Trophoblast cell (in vitro differentiated cells and primary cell): ENCODE results near the gene RNF19B.

ENCODE experiments used
- DNase-seq, 2 donors: peaks; one replicate each; pipeline ENCODE4 v3.0.0-alpha.2; 2016
- H2AFZ ChIP-seq: 2 replicates; pipeline ENCODE4 v1.6.1; 2013; ENCODE audit warnings: low read length, moderate library complexity, mild to moderate bottlenecking; ENCODE audit not compliant: insufficient read depth, poor library complexity
- H2AK5ac ChIP-seq: 2 replicates; pipeline ENCODE4 v1.6.1; 2013; ENCODE audit warnings: mild to moderate bottlenecking, low read length
- H2BK120ac ChIP-seq: 2 replicates; pipeline ENCODE4 v1.6.1; 2013; ENCODE audit warnings: low read length, mild to moderate bottlenecking, moderate library complexity; ENCODE audit not compliant: insufficient read depth, poor library complexity
- H2BK12ac ChIP-seq: 2 replicates; pipeline ENCODE4 v1.6.1; 2013; ENCODE audit warnings: mild to moderate bottlenecking, low read length, moderate library complexity
- H2BK5ac ChIP-seq: 2 replicates; pipeline ENCODE4 v1.6.1; 2013; ENCODE audit warnings: low read length, low read depth, moderate library complexity, mild to moderate bottlenecking; ENCODE audit not compliant: poor library complexity
- H3K14ac ChIP-seq: 2 replicates; pipeline ENCODE4 v1.6.1; 2013; ENCODE audit warnings: mild to moderate bottlenecking, low read length
- H3K18ac ChIP-seq: 2 replicates; pipeline ENCODE4 v1.6.1; 2013; ENCODE audit warnings: mild to moderate bottlenecking, low read length
- H3K23ac ChIP-seq: 2 replicates; pipeline ENCODE4 v1.6.1; 2013; ENCODE audit warnings: low read length
- H3K27ac ChIP-seq: 2 replicates; pipeline ENCODE4 v1.5.1; 2013; ENCODE audit warnings: low read depth, mild to moderate bottlenecking, inconsistent platforms, low read length, moderate library complexity
- H3K27me3 ChIP-seq: 2 replicates; pipeline ENCODE4 v1.6.1; 2013; ENCODE audit warnings: inconsistent platforms, mild to moderate bottlenecking, low read length, moderate library complexity; ENCODE audit not compliant: insufficient read depth
- H3K36me3 ChIP-seq, 2 experiments: 1 replicate in 1 of 2; 2 replicates in 1 of 2; pipeline ENCODE4 v1.6.1; 2013; ENCODE audit warnings: low read length in 2 of 2, mild to moderate bottlenecking in 2 of 2, moderate library complexity in 1 of 2; ENCODE audit not compliant: insufficient read depth in 2 of 2, control insufficient read depth in 1 of 2
- H3K4ac ChIP-seq: 2 replicates; pipeline ENCODE4 v1.6.1; 2013; ENCODE audit warnings: low read depth, mild to moderate bottlenecking, low read length, moderate library complexity
- H3K4me1 ChIP-seq, 2 experiments: 1 replicate in 1 of 2; 2 replicates in 1 of 2; pipeline ENCODE4 v1.6.1; 2013; ENCODE audit warnings: low read length in 2 of 2, mild to moderate bottlenecking in 2 of 2, moderate library complexity in 1 of 2; ENCODE audit not compliant: insufficient read depth in 2 of 2, control insufficient read depth in 1 of 2
- H3K4me2 ChIP-seq: 2 replicates; pipeline ENCODE4 v1.6.1; 2013; ENCODE audit warnings: inconsistent platforms, mild to moderate bottlenecking, low read length, moderate library complexity
- H3K4me3 ChIP-seq: 2 replicates; pipeline ENCODE4 v1.5.1; 2013; ENCODE audit warnings: mild to moderate bottlenecking, low read depth, low read length, inconsistent platforms
- H3K79me1 ChIP-seq: one replicate; pipeline ENCODE4 v1.6.1; 2013; ENCODE audit warnings: low read length
- H3K79me2 ChIP-seq: 2 replicates; pipeline ENCODE4 v1.6.1; 2013; ENCODE audit warnings: low read length, mild to moderate bottlenecking; ENCODE audit not compliant: control insufficient read depth, insufficient read depth, poor library complexity
- H3K9ac ChIP-seq: 2 replicates; pipeline ENCODE4 v1.6.1; 2013; ENCODE audit warnings: mild to moderate bottlenecking, low read length
- H3K9me3 ChIP-seq: 2 replicates; pipeline ENCODE4 v1.6.1; 2013; ENCODE audit warnings: low read depth, mild to moderate bottlenecking, control low read depth, inconsistent platforms, low read length; ENCODE audit not compliant: insufficient read depth
- H4K12ac ChIP-seq: 2 replicates; pipeline ENCODE4 v1.6.1; 2013; ENCODE audit warnings: low read depth, mild to moderate bottlenecking, low read length, moderate library complexity
- H4K8ac ChIP-seq: 2 replicates; pipeline ENCODE4 v1.6.1; 2013; ENCODE audit warnings: low read depth, mild to moderate bottlenecking, low read length, moderate library complexity
- H4K91ac ChIP-seq: one replicate; pipeline ENCODE4 v1.6.1; 2013; ENCODE audit warnings: low read depth, mild to moderate bottlenecking, low read length, moderate library complexity
- WGBS: extraction: QIAGEN DNeasy Blood & Tissue Kit; methylation state at CpG from one replicate; pipeline ENCODE4 v1.1.7; 2013; ENCODE audit warnings: missing lambda C conversion rate; ENCODE audit not compliant: insufficient read length, insufficient coverage; ENCODE audit errors: extremely low coverage; 5-methylcytosine and 5-hydroxymethylcytosine counted together

The RNF19B gene

GRCh38 chr1:32971576-32971975, 7.0 kb upstream of the RNF19B start:
- Histone ChIP-seq H3K79me1 (peaks cover 7% of the 10 kb centered on the region), H3K14ac (no peak overlapping the region), H3K18ac (no peak overlapping the region), H4K12ac (no peak overlapping the region), H3K23ac (no peak overlapping the region), H2BK120ac (no peak overlapping the region), H2BK12ac (no peak overlapping the region), H2AFZ (no peak overlapping the region), H3K4me1 (peaks cover 9 to 11% of the 10 kb centered on the region in 2 experiments), H3K4me2 (no peak overlapping the region), H3K9ac (no peak overlapping the region), H3K9me3 (peaks cover 4% of the 10 kb centered on the region), H3K27me3 (peaks cover 3% of the 10 kb centered on the region), H2AK5ac (no peak overlapping the region), H4K91ac (no peak overlapping the region), H3K4ac (no peak overlapping the region), H3K4me3 (no peak overlapping the region), H3K36me3 (no peaks in the 10 kb centered on the region), H2BK5ac (no peak overlapping the region), H3K27ac (no peak overlapping the region), H4K8ac (no peak overlapping the region), H3K79me2 (peaks cover 2% of the 10 kb centered on the region)
- WGBS, result no CpG with 5 or more reads among the region's 3 CpGs
- DNase-seq, result no peak

- H3K23ac ChIP-seq, result no peak overlapping the region
- peaks cover 4% of the 10 kb centered on the region for H3K9me3 ChIP-seq
- no peak overlapping the region for H2BK5ac ChIP-seq
- H3K4ac ChIP-seq, result no peak overlapping the region
- DNase-seq, result no peak
- H3K36me3 ChIP-seq, result no peaks in the 10 kb centered on the region
- no peak overlapping the region for H3K4me2 ChIP-seq
- H3K79me2 ChIP-seq, result peaks cover 2% of the 10 kb centered on the region
- H3K4me3 ChIP-seq, result no peak overlapping the region
- no peak overlapping the region for H2AK5ac ChIP-seq
- H3K9ac ChIP-seq, result no peak overlapping the region
- H3K79me1 ChIP-seq, result peaks cover 7% of the 10 kb centered on the region
- no peak overlapping the region for H2BK120ac ChIP-seq
- no CpG with 5 or more reads among the region's 1 CpG for WGBS
- H3K27ac ChIP-seq, result no peak overlapping the region
- H4K12ac ChIP-seq, result no peak overlapping the region
- H2AFZ ChIP-seq, result no peak overlapping the region
- no peak overlapping the region for H4K8ac ChIP-seq
- no peak overlapping the region for H3K14ac ChIP-seq
- H4K91ac ChIP-seq, result no peak overlapping the region
- no peak overlapping the region for H2BK12ac ChIP-seq
- H3K27me3 ChIP-seq, result peaks cover 3% of the 10 kb centered on the region
- H3K4me1 ChIP-seq, result peaks cover 9 to 11% of the 10 kb centered on the region in 2 experiments
- H3K18ac ChIP-seq, result no peak overlapping the region
These were observed 6.5 kb upstream of the RNF19B start for GRCh38 chr1:32971156-32971555.

GRCh38 chr1:32969566-32969965, 5.0 kb upstream of the RNF19B start:
- Histone ChIP-seq H3K79me1 (peaks cover 8% of the 10 kb centered on the region), H3K9ac (no peak overlapping the region), H3K27ac (no peak overlapping the region), H3K18ac (no peak overlapping the region), H2BK5ac (no peak overlapping the region), H3K4me3 (no peak overlapping the region), H2AK5ac (no peak overlapping the region), H3K9me3 (no peaks in the 10 kb centered on the region), H2BK120ac (no peak overlapping the region), H3K4me1 (peaks cover 9 to 11% of the 10 kb centered on the region in 2 experiments), H3K23ac (no peak overlapping the region), H4K12ac (no peak overlapping the region), H2AFZ (no peak overlapping the region), H3K14ac (no peak overlapping the region), H3K4ac (no peak overlapping the region), H3K36me3 (no peaks in the 10 kb centered on the region), H3K4me2 (no peak overlapping the region), H4K91ac (no peak overlapping the region), H2BK12ac (no peak overlapping the region), H3K79me2 (peaks cover 3% of the 10 kb centered on the region), H4K8ac (no peak overlapping the region), H3K27me3 (peaks cover 3% of the 10 kb centered on the region)
- DNase-seq, result peak; percentile 90 to 98

GRCh38 chr1:32967888-32968568, 3.4 kb upstream of the RNF19B start:
- H3K4ac ChIP-seq, result no peak overlapping the region
- no peak overlapping the region for H3K18ac ChIP-seq
- DNase-seq, result no peak
- no peak overlapping the region for H3K4me3 ChIP-seq
- H3K36me3 ChIP-seq, result no peaks in the 10 kb centered on the region
- H2BK12ac ChIP-seq, result peak overlapping the region; percentile 29
- H4K91ac ChIP-seq, result no peak overlapping the region
- WGBS, result no CpG with 5 or more reads among the region's 4 CpGs
- peaks cover 3% of the 10 kb centered on the region for H3K27me3 ChIP-seq
- peaks cover 2% of the 10 kb centered on the region for H3K9me3 ChIP-seq
- H3K14ac ChIP-seq, result no peak overlapping the region
- H2AK5ac ChIP-seq, result peak overlapping the region; percentile 65
- H3K9ac ChIP-seq, result no peak overlapping the region
- H3K79me1 ChIP-seq, result peaks cover 13% of the 10 kb centered on the region
- no peak overlapping the region for H2AFZ ChIP-seq
- no peak overlapping the region for H3K4me2 ChIP-seq
- no peak overlapping the region for H2BK5ac ChIP-seq
- no peak overlapping the region for H4K12ac ChIP-seq
- no peak overlapping the region for H3K27ac ChIP-seq
- H4K8ac ChIP-seq, result no peak overlapping the region
- H3K4me1 ChIP-seq, result peaks cover 9 to 12% of the 10 kb centered on the region in 2 experiments
- H3K23ac ChIP-seq, result no peak overlapping the region
- no peak overlapping the region for H2BK120ac ChIP-seq
- peaks cover 10% of the 10 kb centered on the region for H3K79me2 ChIP-seq
